ENCODE data around the gene AGMO. TPM values are rescaled to one million over a fixed set of nuclear protein-coding genes. Genes with fewer than 3 reads are reported as not detected.

The AGMO gene
- total and polyA plus RNA-seq, 4 donors: 21.6 to 46.6 (median 31.6) TPM

DNA sequence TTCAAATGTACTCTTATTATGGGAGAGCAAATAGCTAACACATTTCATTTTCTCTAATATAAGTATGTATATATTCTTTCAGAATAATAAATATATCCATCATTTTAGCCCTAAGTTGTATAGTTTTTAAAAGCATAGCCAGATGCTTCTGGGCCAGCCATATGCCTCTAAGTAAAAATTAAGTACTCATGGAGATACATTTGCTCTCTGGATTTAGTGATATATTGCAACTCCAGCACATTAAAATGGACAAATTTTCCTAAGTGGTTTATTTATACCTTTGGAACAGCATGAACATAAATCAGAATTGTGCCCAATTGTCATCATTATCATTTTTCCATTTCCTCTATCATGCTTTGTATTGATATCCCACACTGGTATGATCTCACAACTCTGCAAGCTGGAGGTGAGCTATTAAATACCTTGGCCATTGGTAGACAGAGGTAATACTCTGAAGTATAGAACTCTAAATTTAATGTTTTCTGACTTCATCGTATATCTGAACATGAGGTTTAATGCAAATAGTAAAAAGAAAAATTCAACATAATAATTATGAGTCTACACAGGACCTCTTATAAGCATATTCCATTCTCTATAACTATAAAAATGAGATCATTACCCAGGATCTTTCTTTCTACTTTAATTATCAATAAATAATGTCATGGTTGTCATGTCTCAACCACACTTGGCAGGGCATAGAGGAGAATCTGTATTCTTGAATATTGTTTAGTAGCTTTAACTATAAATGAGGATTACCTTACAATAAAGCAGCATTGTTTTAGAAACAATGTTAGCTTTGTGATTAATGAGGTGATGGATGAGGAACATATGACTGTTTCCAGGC is 90.8 kb downstream of the AGMO start:
- Histone ChIP-seq H3K4me1 (ENCODE audit: control insufficient read depth in 4 of 4, insufficient read depth in 4 of 4, low read length in 3 of 4) (peaks cover 0 to 3% (median 2%) of the 10 kb centered on the region in 4 donors), H3K27ac (ENCODE audit: low read depth in 1 of 2, low read length in 2 of 2) (no peak overlapping the region), H3K9ac (ENCODE audit: low read depth in 1 of 2, low read length in 2 of 2) (no peak overlapping the region), H3K36me3 (ENCODE audit: control insufficient read depth in 4 of 4, insufficient read depth in 3 of 4, low read depth in 1 of 4, low read length in 3 of 4) (no peaks in the 10 kb centered on the region), H3K4me3 (ENCODE audit: low read depth in 1 of 3, low read length in 3 of 3) (no peak overlapping the region), H3K9me3 (ENCODE audit: control insufficient read depth in 4 of 4, low read length in 3 of 4) (no peaks in the 10 kb centered on the region), H3K27me3 (ENCODE audit: control insufficient read depth in 4 of 4, insufficient read depth in 4 of 4, low read length in 3 of 4) (no peaks in the 10 kb centered on the region)
- 96% methylated on average over 1 of the region's 1 CpG for WGBS
- TF ChIP-seq JUND (IDR thresholded peaks at IDR 0.05) (no peak), ATF3 (IDR thresholded peaks at IDR 0.05) (no peak), FOXA2 (IDR thresholded peaks at IDR 0.05) (no peak)
- DNase-seq (ENCODE audit: low spot score): no peak

- 77% methylated on average over 3 of the region's 3 CpGs for WGBS
Observed at GRCh38 chr7:15464667-15465121, 97.1 kb downstream of the AGMO start.

GRCh38 chr7:15463801-15464666 is 97.8 kb downstream of the AGMO start:
- no peaks in the 10 kb centered on the region for H3K27me3 ChIP-seq (ENCODE audit: control insufficient read depth in 4 of 4, insufficient read depth in 4 of 4, low read length in 3 of 4)
- no peak for DNase-seq (ENCODE audit: low spot score)
- TF ChIP-seq GABPA (IDR thresholded peaks at IDR 0.05 in 1 of 2, conservative IDR thresholded peaks at IDR 0.05 in 1 of 2) (no peak), JUND (IDR thresholded peaks at IDR 0.05) (no peak), NR2F2 (IDR thresholded peaks at IDR 0.05) (no peak), TAF1 (conservative IDR thresholded peaks at IDR 0.05) (no peak), CTCF (IDR thresholded peaks at IDR 0.05; ENCODE audit: low read depth, low read length, missing input control) (no peak), ZBTB33 (IDR thresholded peaks at IDR 0.05) (no peak), HNF4A (conservative IDR thresholded peaks at IDR 0.05) (no peak), FOXA1 (IDR thresholded peaks at IDR 0.05) (no peak), EGR1 (IDR thresholded peaks at IDR 0.05; ENCODE audit: low read depth in 2 of 2) (no peak), SP1 (IDR thresholded peaks at IDR 0.05) (no peak), FOXA2 (IDR thresholded peaks at IDR 0.05) (no peak), ATF3 (IDR thresholded peaks at IDR 0.05) (no peak), RXRA (IDR thresholded peaks at IDR 0.05) (no peak), YY1 (IDR thresholded peaks at IDR 0.05) (no peak), RAD21 (IDR thresholded peaks at IDR 0.05) (no peak), HNF4G (IDR thresholded peaks at IDR 0.05) (no peak), REST (IDR thresholded peaks at IDR 0.05) (no peak)
- H3K9me3 ChIP-seq (ENCODE audit: control insufficient read depth in 4 of 4, low read length in 3 of 4): no peaks in the 10 kb centered on the region
- WGBS: 78% methylated on average over 6 of the region's 6 CpGs
- H3K27ac ChIP-seq (ENCODE audit: low read depth in 1 of 2, low read length in 2 of 2): peak overlapping the region in 1 of 2 donors; percentile 20
- no peak overlapping the region for H3K4me3 ChIP-seq (ENCODE audit: low read depth in 1 of 3, low read length in 3 of 3)
- no peaks in the 10 kb centered on the region for H3K36me3 ChIP-seq (ENCODE audit: control insufficient read depth in 4 of 4, insufficient read depth in 3 of 4, low read depth in 1 of 4, low read length in 3 of 4)
- peaks cover 0 to 2% (median 0%) of the 10 kb centered on the region in 4 donors for H3K4me1 ChIP-seq (ENCODE audit: control insufficient read depth in 4 of 4, insufficient read depth in 4 of 4, low read length in 3 of 4)
- H3K9ac ChIP-seq (ENCODE audit: low read depth in 1 of 2, low read length in 2 of 2): no peak overlapping the region

More at GRCh38 chr7:15464667-15465121, 97.1 kb downstream of the AGMO start:
- no peaks in the 10 kb centered on the region for H3K36me3 ChIP-seq (ENCODE audit: control insufficient read depth in 4 of 4, insufficient read depth in 3 of 4, low read depth in 1 of 4, low read length in 3 of 4)
- H3K4me3 ChIP-seq (ENCODE audit: low read depth in 1 of 3, low read length in 3 of 3): no peak overlapping the region
- TF ChIP-seq RXRA (IDR thresholded peaks at IDR 0.05) (peak in 1 of 2 donors; percentile 14), SP1 (IDR thresholded peaks at IDR 0.05) (no peak)
- H3K4me1 ChIP-seq (ENCODE audit: control insufficient read depth in 4 of 4, insufficient read depth in 4 of 4, low read length in 3 of 4): no peaks in the 10 kb centered on the region
- no peaks in the 10 kb centered on the region for H3K9me3 ChIP-seq (ENCODE audit: control insufficient read depth in 4 of 4, low read length in 3 of 4)
- H3K27me3 ChIP-seq (ENCODE audit: control insufficient read depth in 4 of 4, insufficient read depth in 4 of 4, low read length in 3 of 4): no peaks in the 10 kb centered on the region
- H3K27ac ChIP-seq (ENCODE audit: low read depth in 1 of 2, low read length in 2 of 2): peak overlapping the region in 1 of 2 donors; percentile 20
- DNase-seq (ENCODE audit: low spot score): no peak
- no peak overlapping the region for H3K9ac ChIP-seq (ENCODE audit: low read depth in 1 of 2, low read length in 2 of 2)

All from liver (tissue), 9 donors.